ENCODE measurements around the gene MX2. TPM values are rescaled to one million over a fixed set of nuclear protein-coding genes. Genes with fewer than 3 reads are reported as not detected.

The MX2 gene
- total and polyA plus RNA-seq, 2 experiments from 2014 or later, result 5.4 to 9.2 TPM

DNA sequence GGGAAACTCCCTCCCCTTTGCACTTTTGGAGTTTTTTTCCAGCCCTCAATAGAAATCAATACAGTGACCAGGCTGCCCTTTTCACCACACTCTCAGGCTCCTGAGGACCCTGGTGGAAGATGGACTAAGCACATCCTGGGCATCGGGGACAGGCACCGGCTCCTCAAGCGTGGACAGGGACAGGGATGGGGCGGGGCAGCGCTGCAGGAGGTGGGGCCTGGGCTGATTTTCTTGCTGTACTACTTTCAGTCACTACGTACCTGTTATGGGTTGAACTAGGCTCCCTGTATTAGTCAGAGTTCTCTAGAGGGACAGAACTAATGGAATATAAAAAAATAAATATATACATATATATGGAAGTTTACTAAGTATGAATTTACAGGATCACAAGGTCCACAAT is 2.5 kb downstream of the MX2 start:
- H3K27me3 Mint-ChIP-seq (ENCODE audit: insufficient read depth, low read depth, poor library complexity), result peaks cover 2% of the 10 kb centered on the region
- no peak for ATAC-seq

More for the DNA sequence above, 2.5 kb downstream of the MX2 start:
- Mint-ChIP-seq H3K27ac (no peak overlapping the region), H3K4me3 (no peak overlapping the region), H3K9me3 (no peaks in the 10 kb centered on the region; the same call in 2 of the 3 replicates), H3K4me1 (peaks cover 13% of the 10 kb centered on the region), H3K36me3 (ENCODE audit: low read depth) (no peaks in the 10 kb centered on the region)
- TF ChIP-seq, protein P1, sequence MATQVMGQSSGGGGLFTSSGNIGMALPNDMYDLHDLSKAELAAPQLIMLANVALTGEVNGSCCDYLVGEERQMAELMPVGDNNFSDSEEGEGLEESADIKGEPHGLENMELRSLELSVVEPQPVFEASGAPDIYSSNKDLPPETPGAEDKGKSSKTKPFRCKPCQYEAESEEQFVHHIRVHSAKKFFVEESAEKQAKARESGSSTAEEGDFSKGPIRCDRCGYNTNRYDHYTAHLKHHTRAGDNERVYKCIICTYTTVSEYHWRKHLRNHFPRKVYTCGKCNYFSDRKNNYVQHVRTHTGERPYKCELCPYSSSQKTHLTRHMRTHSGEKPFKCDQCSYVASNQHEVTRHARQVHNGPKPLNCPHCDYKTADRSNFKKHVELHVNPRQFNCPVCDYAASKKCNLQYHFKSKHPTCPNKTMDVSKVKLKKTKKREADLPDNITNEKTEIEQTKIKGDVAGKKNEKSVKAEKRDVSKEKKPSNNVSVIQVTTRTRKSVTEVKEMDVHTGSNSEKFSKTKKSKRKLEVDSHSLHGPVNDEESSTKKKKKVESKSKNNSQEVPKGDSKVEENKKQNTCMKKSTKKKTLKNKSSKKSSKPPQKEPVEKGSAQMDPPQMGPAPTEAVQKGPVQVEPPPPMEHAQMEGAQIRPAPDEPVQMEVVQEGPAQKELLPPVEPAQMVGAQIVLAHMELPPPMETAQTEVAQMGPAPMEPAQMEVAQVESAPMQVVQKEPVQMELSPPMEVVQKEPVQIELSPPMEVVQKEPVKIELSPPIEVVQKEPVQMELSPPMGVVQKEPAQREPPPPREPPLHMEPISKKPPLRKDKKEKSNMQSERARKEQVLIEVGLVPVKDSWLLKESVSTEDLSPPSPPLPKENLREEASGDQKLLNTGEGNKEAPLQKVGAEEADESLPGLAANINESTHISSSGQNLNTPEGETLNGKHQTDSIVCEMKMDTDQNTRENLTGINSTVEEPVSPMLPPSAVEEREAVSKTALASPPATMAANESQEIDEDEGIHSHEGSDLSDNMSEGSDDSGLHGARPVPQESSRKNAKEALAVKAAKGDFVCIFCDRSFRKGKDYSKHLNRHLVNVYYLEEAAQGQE (IDR thresholded peaks at IDR 0.05; ENCODE audit: unreplicated experiment), result no peak
- TF ChIP-seq, protein P2, sequence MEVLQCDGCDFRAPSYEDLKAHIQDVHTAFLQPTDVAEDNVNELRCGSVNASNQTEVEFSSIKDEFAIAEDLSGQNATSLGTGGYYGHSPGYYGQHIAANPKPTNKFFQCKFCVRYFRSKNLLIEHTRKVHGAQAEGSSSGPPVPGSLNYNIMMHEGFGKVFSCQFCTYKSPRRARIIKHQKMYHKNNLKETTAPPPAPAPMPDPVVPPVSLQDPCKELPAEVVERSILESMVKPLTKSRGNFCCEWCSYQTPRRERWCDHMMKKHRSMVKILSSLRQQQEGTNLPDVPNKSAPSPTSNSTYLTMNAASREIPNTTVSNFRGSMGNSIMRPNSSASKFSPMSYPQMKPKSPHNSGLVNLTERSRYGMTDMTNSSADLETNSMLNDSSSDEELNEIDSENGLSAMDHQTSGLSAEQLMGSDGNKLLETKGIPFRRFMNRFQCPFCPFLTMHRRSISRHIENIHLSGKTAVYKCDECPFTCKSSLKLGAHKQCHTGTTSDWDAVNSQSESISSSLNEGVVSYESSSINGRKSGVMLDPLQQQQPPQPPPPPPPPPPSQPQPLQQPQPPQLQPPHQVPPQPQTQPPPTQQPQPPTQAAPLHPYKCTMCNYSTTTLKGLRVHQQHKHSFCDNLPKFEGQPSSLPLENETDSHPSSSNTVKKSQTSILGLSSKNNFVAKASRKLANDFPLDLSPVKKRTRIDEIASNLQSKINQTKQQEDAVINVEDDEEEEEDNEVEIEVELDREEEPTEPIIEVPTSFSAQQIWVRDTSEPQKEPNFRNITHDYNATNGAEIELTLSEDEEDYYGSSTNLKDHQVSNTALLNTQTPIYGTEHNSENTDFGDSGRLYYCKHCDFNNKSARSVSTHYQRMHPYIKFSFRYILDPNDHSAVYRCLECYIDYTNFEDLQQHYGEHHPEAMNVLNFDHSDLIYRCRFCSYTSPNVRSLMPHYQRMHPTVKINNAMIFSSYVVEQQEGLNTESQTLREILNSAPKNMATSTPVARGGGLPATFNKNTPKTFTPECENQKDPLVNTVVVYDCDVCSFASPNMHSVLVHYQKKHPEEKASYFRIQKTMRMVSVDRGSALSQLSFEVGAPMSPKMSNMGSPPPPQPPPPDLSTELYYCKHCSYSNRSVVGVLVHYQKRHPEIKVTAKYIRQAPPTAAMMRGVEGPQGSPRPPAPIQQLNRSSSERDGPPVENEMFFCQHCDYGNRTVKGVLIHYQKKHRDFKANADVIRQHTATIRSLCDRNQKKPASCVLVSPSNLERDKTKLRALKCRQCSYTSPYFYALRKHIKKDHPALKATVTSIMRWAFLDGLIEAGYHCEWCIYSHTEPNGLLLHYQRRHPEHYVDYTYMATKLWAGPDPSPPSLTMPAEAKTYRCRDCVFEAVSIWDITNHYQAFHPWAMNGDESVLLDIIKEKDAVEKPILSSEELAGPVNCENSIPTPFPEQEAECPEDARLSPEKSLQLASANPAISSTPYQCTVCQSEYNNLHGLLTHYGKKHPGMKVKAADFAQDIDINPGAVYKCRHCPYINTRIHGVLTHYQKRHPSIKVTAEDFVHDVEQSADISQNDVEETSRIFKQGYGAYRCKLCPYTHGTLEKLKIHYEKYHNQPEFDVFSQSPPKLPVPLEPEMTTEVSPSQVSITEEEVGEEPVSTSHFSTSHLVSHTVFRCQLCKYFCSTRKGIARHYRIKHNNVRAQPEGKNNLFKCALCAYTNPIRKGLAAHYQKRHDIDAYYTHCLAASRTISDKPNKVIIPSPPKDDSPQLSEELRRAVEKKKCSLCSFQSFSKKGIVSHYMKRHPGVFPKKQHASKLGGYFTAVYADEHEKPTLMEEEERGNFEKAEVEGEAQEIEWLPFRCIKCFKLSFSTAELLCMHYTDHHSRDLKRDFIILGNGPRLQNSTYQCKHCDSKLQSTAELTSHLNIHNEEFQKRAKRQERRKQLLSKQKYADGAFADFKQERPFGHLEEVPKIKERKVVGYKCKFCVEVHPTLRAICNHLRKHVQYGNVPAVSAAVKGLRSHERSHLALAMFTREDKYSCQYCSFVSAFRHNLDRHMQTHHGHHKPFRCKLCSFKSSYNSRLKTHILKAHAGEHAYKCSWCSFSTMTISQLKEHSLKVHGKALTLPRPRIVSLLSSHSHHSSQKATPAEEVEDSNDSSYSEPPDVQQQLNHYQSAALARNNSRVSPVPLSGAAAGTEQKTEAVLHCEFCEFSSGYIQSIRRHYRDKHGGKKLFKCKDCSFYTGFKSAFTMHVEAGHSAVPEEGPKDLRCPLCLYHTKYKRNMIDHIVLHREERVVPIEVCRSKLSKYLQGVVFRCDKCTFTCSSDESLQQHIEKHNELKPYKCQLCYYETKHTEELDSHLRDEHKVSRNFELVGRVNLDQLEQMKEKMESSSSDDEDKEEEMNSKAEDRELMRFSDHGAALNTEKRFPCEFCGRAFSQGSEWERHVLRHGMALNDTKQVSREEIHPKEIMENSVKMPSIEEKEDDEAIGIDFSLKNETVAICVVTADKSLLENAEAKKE (CRISPR knock-in tag; IDR thresholded peaks at IDR 0.05), result no peak
- no peak for TF ChIP-seq JUNB (IDR thresholded peaks at IDR 0.05; ENCODE audit: unreplicated experiment)
- no peak for TF ChIP-seq EZH2phosphoT487 (IDR thresholded peaks at IDR 0.05; ENCODE audit: unreplicated experiment)
- no peak for TF ChIP-seq ZNF331 (CRISPR knock-in tag; IDR thresholded peaks at IDR 0.05; ENCODE audit: low read depth)
- TF ChIP-seq, protein P3, sequence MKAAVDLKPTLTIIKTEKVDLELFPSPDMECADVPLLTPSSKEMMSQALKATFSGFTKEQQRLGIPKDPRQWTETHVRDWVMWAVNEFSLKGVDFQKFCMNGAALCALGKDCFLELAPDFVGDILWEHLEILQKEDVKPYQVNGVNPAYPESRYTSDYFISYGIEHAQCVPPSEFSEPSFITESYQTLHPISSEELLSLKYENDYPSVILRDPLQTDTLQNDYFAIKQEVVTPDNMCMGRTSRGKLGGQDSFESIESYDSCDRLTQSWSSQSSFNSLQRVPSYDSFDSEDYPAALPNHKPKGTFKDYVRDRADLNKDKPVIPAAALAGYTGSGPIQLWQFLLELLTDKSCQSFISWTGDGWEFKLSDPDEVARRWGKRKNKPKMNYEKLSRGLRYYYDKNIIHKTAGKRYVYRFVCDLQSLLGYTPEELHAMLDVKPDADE (IDR thresholded peaks at IDR 0.05), result no peak
- no peak for TF ChIP-seq POLR2AphosphoS5 (IDR thresholded peaks at IDR 0.05; ENCODE audit: low read depth)
- TF ChIP-seq STAT1 (IDR thresholded peaks at IDR 0.05; ENCODE audit: unreplicated experiment), result no peak
- TF ChIP-seq CREB1 (CRISPR knock-in tag; IDR thresholded peaks at IDR 0.05; ENCODE audit: low read depth), result no peak
- TF ChIP-seq, protein P4, sequence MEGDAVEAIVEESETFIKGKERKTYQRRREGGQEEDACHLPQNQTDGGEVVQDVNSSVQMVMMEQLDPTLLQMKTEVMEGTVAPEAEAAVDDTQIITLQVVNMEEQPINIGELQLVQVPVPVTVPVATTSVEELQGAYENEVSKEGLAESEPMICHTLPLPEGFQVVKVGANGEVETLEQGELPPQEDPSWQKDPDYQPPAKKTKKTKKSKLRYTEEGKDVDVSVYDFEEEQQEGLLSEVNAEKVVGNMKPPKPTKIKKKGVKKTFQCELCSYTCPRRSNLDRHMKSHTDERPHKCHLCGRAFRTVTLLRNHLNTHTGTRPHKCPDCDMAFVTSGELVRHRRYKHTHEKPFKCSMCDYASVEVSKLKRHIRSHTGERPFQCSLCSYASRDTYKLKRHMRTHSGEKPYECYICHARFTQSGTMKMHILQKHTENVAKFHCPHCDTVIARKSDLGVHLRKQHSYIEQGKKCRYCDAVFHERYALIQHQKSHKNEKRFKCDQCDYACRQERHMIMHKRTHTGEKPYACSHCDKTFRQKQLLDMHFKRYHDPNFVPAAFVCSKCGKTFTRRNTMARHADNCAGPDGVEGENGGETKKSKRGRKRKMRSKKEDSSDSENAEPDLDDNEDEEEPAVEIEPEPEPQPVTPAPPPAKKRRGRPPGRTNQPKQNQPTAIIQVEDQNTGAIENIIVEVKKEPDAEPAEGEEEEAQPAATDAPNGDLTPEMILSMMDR (conservative IDR thresholded peaks at IDR 0.05; ENCODE audit: low read depth in 2 of 2), result no peak
- no peak for TF ChIP-seq ZNF114 (CRISPR knock-in tag; IDR thresholded peaks at IDR 0.05)
- TF ChIP-seq EZH2 (IDR thresholded peaks at IDR 0.05; ENCODE audit: low read depth, unreplicated experiment), result no peak
- no peak for TF ChIP-seq NANOG (IDR thresholded peaks at IDR 0.05; ENCODE audit: borderline replicate concordance)
- no peaks in the 10 kb centered on the region for H3K79me2 ChIP-seq (replicated peaks; ENCODE audit: insufficient read depth)
- H3K27ac ChIP-seq (ENCODE audit: low read depth), result no peak overlapping the region
- no peak for DNase-seq (ENCODE audit: low spot score)
- 0 out of 2 replicates have a peak, but pooled peaks cover 4% of the 10 kb centered on the region for H3K9me2 ChIP-seq (ENCODE audit: insufficient read depth)
- H4K20me1 ChIP-seq (replicated peaks; ENCODE audit: insufficient read depth), result no peaks in the 10 kb centered on the region
- H3K36me3 ChIP-seq (ENCODE audit: insufficient read depth), result no peaks in the 10 kb centered on the region
- H3K4me1 ChIP-seq (ENCODE audit: insufficient read depth), result peaks cover 4% of the 10 kb centered on the region
- no peaks in the 10 kb centered on the region for H3F3A ChIP-seq (replicated peaks; ENCODE audit: low read depth)
- no peaks in the 10 kb centered on the region for H3K27me3 ChIP-seq (ENCODE audit: insufficient read depth)
- no peak overlapping the region for H2AFZ ChIP-seq
- no peak overlapping the region for H3K4me2 ChIP-seq
- no peak overlapping the region for H3K4me3 ChIP-seq
